ENCODE results near the gene PPCDC.

PPCDC gene

GRCh38 chr15:75023181-75023871, at the start of gene PPCDC:
TSS of gene PPCDC (plus strand) at chr15:75023590. CDS start at chr15:75028319, 4,729 bp downstream.
- H3K27ac Mint-ChIP-seq = peak within 1 kb of the TSS; percentile 89
- peak within 1 kb of the TSS; percentile 90 for H3K4me3 Mint-ChIP-seq
- H3K9me3 Mint-ChIP-seq = no peaks in the 10 kb centered on the region
- peaks cover 30% of the 10 kb centered on the region for H3K27me3 Mint-ChIP-seq
- peaks cover 11% of the 10 kb centered on the region for H3K36me3 Mint-ChIP-seq
- H3K4me1 Mint-ChIP-seq = peaks cover 34% of the 10 kb centered on the region
- ATAC-seq = peak; percentile 100

- H3K27me3 Mint-ChIP-seq = peaks cover 42% of the 10 kb centered on the region
- H3K36me3 Mint-ChIP-seq = no peaks in the 10 kb centered on the region
- H3K27ac Mint-ChIP-seq = no peak overlapping the region
- H3K4me1 Mint-ChIP-seq = no peaks in the 10 kb centered on the region
- H3K9me3 Mint-ChIP-seq = no peaks in the 10 kb centered on the region
- H3K4me3 Mint-ChIP-seq = no peak overlapping the region
- ATAC-seq = no peak
Observed at GRCh38 chr15:74976159-74976558, 47.2 kb upstream of the PPCDC start.

GRCh38 chr15:74977599-74977998, 45.8 kb upstream of the PPCDC start:
- H3K36me3 Mint-ChIP-seq = no peaks in the 10 kb centered on the region
- no peak overlapping the region for H3K4me3 Mint-ChIP-seq
- H3K27me3 Mint-ChIP-seq = peaks cover 42% of the 10 kb centered on the region
- H3K4me1 Mint-ChIP-seq = no peaks in the 10 kb centered on the region
- H3K9me3 Mint-ChIP-seq = no peaks in the 10 kb centered on the region
- no peak for ATAC-seq
- no peak overlapping the region for H3K27ac Mint-ChIP-seq

GRCh38 chr15:74978077-74978476, 45.3 kb upstream of the PPCDC start:
- Mint-ChIP-seq H3K27me3 (peaks cover 38% of the 10 kb centered on the region), H3K27ac (no peak overlapping the region), H3K36me3 (no peaks in the 10 kb centered on the region), H3K4me3 (no peak overlapping the region), H3K9me3 (no peaks in the 10 kb centered on the region), H3K4me1 (no peaks in the 10 kb centered on the region)
- ATAC-seq = no peak

GRCh38 chr15:74978503-74978902, 44.9 kb upstream of the PPCDC start:
- no peaks in the 10 kb centered on the region for H3K9me3 Mint-ChIP-seq
- peaks cover 38% of the 10 kb centered on the region for H3K27me3 Mint-ChIP-seq
- H3K36me3 Mint-ChIP-seq = no peaks in the 10 kb centered on the region
- no peak overlapping the region for H3K4me3 Mint-ChIP-seq
- no peak overlapping the region for H3K27ac Mint-ChIP-seq
- no peak for ATAC-seq
- H3K4me1 Mint-ChIP-seq = peaks cover 1% of the 10 kb centered on the region

- Mint-ChIP-seq H3K4me1 (peaks cover 7% of the 10 kb centered on the region), H3K27me3 (peaks cover 59% of the 10 kb centered on the region), H3K9me3 (no peaks in the 10 kb centered on the region), H3K36me3 (no peaks in the 10 kb centered on the region), H3K4me3 (no peak overlapping the region), H3K27ac (no peak overlapping the region)
- no peak for ATAC-seq
Observed at GRCh38 chr15:74982183-74982582, 41.2 kb upstream of the PPCDC start.

- H3K4me3 Mint-ChIP-seq = no peak overlapping the region
- no peak overlapping the region for H3K27ac Mint-ChIP-seq
- peak; percentile 85 for ATAC-seq
- no peaks in the 10 kb centered on the region for H3K36me3 Mint-ChIP-seq
- H3K27me3 Mint-ChIP-seq = peaks cover 55% of the 10 kb centered on the region
- H3K9me3 Mint-ChIP-seq = no peaks in the 10 kb centered on the region
- H3K4me1 Mint-ChIP-seq = peaks cover 7% of the 10 kb centered on the region
Observed at GRCh38 chr15:74983725-74984231, 39.6 kb upstream of the PPCDC start.

- peaks cover 68% of the 10 kb centered on the region for H3K27me3 Mint-ChIP-seq
Observed at GRCh38 chr15:74988007-74988800, 35.2 kb upstream of the PPCDC start.

GRCh38 chr15:74989527-74989926, 33.9 kb upstream of the PPCDC start:
- no peak overlapping the region for H3K4me3 Mint-ChIP-seq
- peaks cover 66% of the 10 kb centered on the region for H3K27me3 Mint-ChIP-seq
- no peak for ATAC-seq
- peaks cover 6% of the 10 kb centered on the region for H3K4me1 Mint-ChIP-seq
- H3K9me3 Mint-ChIP-seq = no peaks in the 10 kb centered on the region
- H3K36me3 Mint-ChIP-seq = no peaks in the 10 kb centered on the region
- no peak overlapping the region for H3K27ac Mint-ChIP-seq

More at GRCh38 chr15:74988007-74988800, 35.2 kb upstream of the PPCDC start:
- Mint-ChIP-seq H3K4me1 (peaks cover 13% of the 10 kb centered on the region), H3K9me3 (no peaks in the 10 kb centered on the region), H3K36me3 (no peaks in the 10 kb centered on the region), H3K4me3 (no peak overlapping the region), H3K27ac (no peak overlapping the region)
- ATAC-seq = no peak

GRCh38 chr15:74992619-74993018, 30.8 kb upstream of the PPCDC start:
- peaks cover 27% of the 10 kb centered on the region for H3K4me1 Mint-ChIP-seq
- peaks cover 69% of the 10 kb centered on the region for H3K27me3 Mint-ChIP-seq
- H3K27ac Mint-ChIP-seq = no peak overlapping the region
- peaks cover 3% of the 10 kb centered on the region for H3K9me3 Mint-ChIP-seq
- H3K36me3 Mint-ChIP-seq = no peaks in the 10 kb centered on the region
- H3K4me3 Mint-ChIP-seq = no peak overlapping the region
- ATAC-seq = no peak

GRCh38 chr15:74994236-74994635, 29.2 kb upstream of the PPCDC start:
- H3K4me3 Mint-ChIP-seq = no peak overlapping the region
- ATAC-seq = no peak
- peaks cover 3% of the 10 kb centered on the region for H3K9me3 Mint-ChIP-seq
- peaks cover 28% of the 10 kb centered on the region for H3K4me1 Mint-ChIP-seq
- H3K27ac Mint-ChIP-seq = no peak overlapping the region
- H3K27me3 Mint-ChIP-seq = peaks cover 78% of the 10 kb centered on the region
- no peaks in the 10 kb centered on the region for H3K36me3 Mint-ChIP-seq

GRCh38 chr15:74994685-74995084, 28.7 kb upstream of the PPCDC start:
- Mint-ChIP-seq H3K4me1 (peaks cover 28% of the 10 kb centered on the region), H3K27ac (no peak overlapping the region), H3K4me3 (no peak overlapping the region), H3K27me3 (peaks cover 78% of the 10 kb centered on the region), H3K36me3 (no peaks in the 10 kb centered on the region), H3K9me3 (peaks cover 3% of the 10 kb centered on the region)
- ATAC-seq = no peak

- Mint-ChIP-seq H3K9me3 (peaks cover 3% of the 10 kb centered on the region), H3K27me3 (peaks cover 78% of the 10 kb centered on the region), H3K4me3 (peak within 1 kb of the TSS; percentile 72), H3K4me1 (peaks cover 27% of the 10 kb centered on the region), H3K36me3 (no peaks in the 10 kb centered on the region), H3K27ac (no peak within 1 kb of the TSS)
- ATAC-seq = peak; percentile 89
Observed at GRCh38 chr15:74995182-74995778, 28.1 kb upstream of the PPCDC start, which contains the start of gene SCAMP5. TSS of gene SCAMP5 (plus strand) at chr15:74995563. CDS start at chr15:75011840, 16,277 bp downstream.

GRCh38 chr15:74995779-74996765, 27.3 kb upstream of the PPCDC start:
- Mint-ChIP-seq H3K4me3 (peak overlapping the region; percentile 72), H3K36me3 (no peaks in the 10 kb centered on the region), H3K27ac (no peak overlapping the region), H3K27me3 (peaks cover 81% of the 10 kb centered on the region), H3K9me3 (peaks cover 3% of the 10 kb centered on the region), H3K4me1 (peaks cover 22% of the 10 kb centered on the region)
- ATAC-seq = no peak
